ENCODE data around the gene STMND1. TPM values are rescaled to one million over a fixed set of nuclear protein-coding genes. Genes with fewer than 3 reads are reported as not detected.
"Not testable (repeated sequence)": the region's sequence is repeated elsewhere in the genome, so short reads cannot be mapped to it uniquely, and the experiment has no call there.

The STMND1 gene
- total and polyA plus RNA-seq, 2 donors (not counting 1 experiment from before 2014, with no cell fraction given), result not detected

DNA sequence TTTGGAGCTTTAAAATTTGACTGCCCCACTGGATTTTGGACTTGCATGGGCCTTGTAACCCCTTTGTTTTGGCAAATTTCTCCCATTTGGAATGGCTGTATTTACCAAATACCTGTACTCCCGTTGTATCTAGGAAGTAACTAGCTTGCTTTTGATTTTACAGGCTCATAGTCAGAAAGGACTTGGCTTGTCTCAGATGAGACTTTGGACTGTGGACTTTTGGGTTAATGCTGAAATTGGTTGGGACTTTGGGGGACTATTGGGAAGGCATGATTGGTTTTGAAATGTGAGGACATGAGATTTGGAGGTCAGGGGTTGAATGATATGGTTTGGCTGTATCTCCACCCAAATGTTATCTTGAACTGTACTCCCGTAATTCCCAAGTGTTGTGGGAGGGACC lies 31.4 kb upstream of the STMND1 start:
- H4K20me1 ChIP-seq (ENCODE audit: control insufficient read depth, insufficient read depth, low read length, poor library complexity, severe bottlenecking); ATAC-seq (ENCODE audit: low read depth); H3K27ac ChIP-seq (ENCODE audit: low read length in 2 of 2); H3K4me1 Mint-ChIP-seq; H3K36me3 ChIP-seq (replicated peaks in 1 of 2; ENCODE audit: control extremely low read depth in 1 of 2, control insufficient read depth in 1 of 2, extremely low read depth in 1 of 2, insufficient read depth in 2 of 2, low read length in 1 of 2); H3K27me3 Mint-ChIP-seq; DNase-seq; H3K9ac ChIP-seq (ENCODE audit: low read length); H3K4me1 ChIP-seq (ENCODE audit: control insufficient read depth in 2 of 2, insufficient read depth in 2 of 2, low read length in 2 of 2); H3K79me2 ChIP-seq (ENCODE audit: control insufficient read depth, insufficient read depth, low read length); CTCF ChIA-PET; intact Hi-C loops (cut with micrococcal nuclease); H3K4me3 ChIP-seq (ENCODE audit: control extremely low read depth in 1 of 5, extremely low read depth in 1 of 5, insufficient read depth in 1 of 5, low read depth in 2 of 5, low read length in 4 of 5); H3K9me3 Mint-ChIP-seq (ENCODE audit: insufficient read depth); H3K4me2 ChIP-seq (replicated peaks; ENCODE audit: low read depth, low read length, poor library complexity, severe bottlenecking); H2AFZ ChIP-seq (ENCODE audit: insufficient read depth, low read depth, low read length, poor library complexity, severe bottlenecking); H3K27me3 ChIP-seq (replicated peaks in 1 of 4; ENCODE audit: control extremely low read depth in 1 of 4, control insufficient read depth in 3 of 4, insufficient read depth in 4 of 4, low read length in 3 of 4); H3K27ac Mint-ChIP-seq; H3K4me3 Mint-ChIP-seq; POLR2A ChIA-PET: not testable (repeated sequence)
- WGBS (ENCODE audit: insufficient coverage), result 82% methylated on average over 2 of the region's 2 CpGs
- H3K9me3 ChIP-seq (ENCODE audit: control extremely low read depth in 1 of 3, control insufficient read depth in 2 of 3, insufficient read depth in 1 of 3, low read length in 2 of 3), result peaks cover 0 to 18% (median 0%) of the 10 kb centered on the region in 3 donors

DNA sequence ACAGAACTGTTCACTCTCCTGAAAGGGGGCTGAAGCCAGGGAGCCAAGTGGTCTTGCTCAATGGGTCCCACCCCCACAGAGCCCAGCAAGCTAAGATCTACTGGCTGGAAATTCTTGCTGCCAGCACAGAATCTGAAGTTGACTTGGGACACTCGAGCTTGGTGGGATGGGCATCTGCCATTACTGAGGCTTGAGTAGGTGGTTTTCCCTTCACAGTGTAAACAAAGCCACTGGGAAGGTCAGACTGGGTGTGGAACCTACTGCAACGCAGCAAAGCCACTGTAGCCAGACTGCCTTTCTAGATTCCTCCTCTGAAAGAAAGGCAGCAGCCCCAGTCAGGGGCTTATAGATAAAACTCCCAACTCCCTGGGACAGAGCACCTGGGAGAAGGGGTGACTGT lies 28.3 kb upstream of the STMND1 start:
- H3K4me3 ChIP-seq (ENCODE audit: control extremely low read depth in 1 of 5, extremely low read depth in 1 of 5, insufficient read depth in 1 of 5, low read depth in 2 of 5, low read length in 4 of 5); H3K4me2 ChIP-seq (replicated peaks; ENCODE audit: low read depth, low read length, poor library complexity, severe bottlenecking); H3K27me3 Mint-ChIP-seq; H3K4me3 Mint-ChIP-seq; H3K9me3 Mint-ChIP-seq (ENCODE audit: insufficient read depth); CTCF ChIA-PET; H3K27ac Mint-ChIP-seq; DNase-seq; H3K4me1 ChIP-seq (ENCODE audit: control insufficient read depth in 2 of 2, insufficient read depth in 2 of 2, low read length in 2 of 2); H3K27me3 ChIP-seq (replicated peaks in 1 of 4; ENCODE audit: control extremely low read depth in 1 of 4, control insufficient read depth in 3 of 4, insufficient read depth in 4 of 4, low read length in 3 of 4); H3K27ac ChIP-seq (ENCODE audit: low read length in 2 of 2); H3K79me2 ChIP-seq (ENCODE audit: control insufficient read depth, insufficient read depth, low read length); POLR2A ChIA-PET; H3K36me3 ChIP-seq (replicated peaks in 1 of 2; ENCODE audit: control extremely low read depth in 1 of 2, control insufficient read depth in 1 of 2, extremely low read depth in 1 of 2, insufficient read depth in 2 of 2, low read length in 1 of 2); intact Hi-C loops (cut with micrococcal nuclease); ATAC-seq (ENCODE audit: low read depth); H3K4me1 Mint-ChIP-seq; H2AFZ ChIP-seq (ENCODE audit: insufficient read depth, low read depth, low read length, poor library complexity, severe bottlenecking); H3K9ac ChIP-seq (ENCODE audit: low read length); H4K20me1 ChIP-seq (ENCODE audit: control insufficient read depth, insufficient read depth, low read length, poor library complexity, severe bottlenecking): not testable (repeated sequence)
- WGBS (ENCODE audit: insufficient coverage), result 100% methylated on average over 1 of the region's 2 CpGs
- peaks cover 0 to 22% (median 0%) of the 10 kb centered on the region in 3 donors for H3K9me3 ChIP-seq (ENCODE audit: control extremely low read depth in 1 of 3, control insufficient read depth in 2 of 3, insufficient read depth in 1 of 3, low read length in 2 of 3)

DNA sequence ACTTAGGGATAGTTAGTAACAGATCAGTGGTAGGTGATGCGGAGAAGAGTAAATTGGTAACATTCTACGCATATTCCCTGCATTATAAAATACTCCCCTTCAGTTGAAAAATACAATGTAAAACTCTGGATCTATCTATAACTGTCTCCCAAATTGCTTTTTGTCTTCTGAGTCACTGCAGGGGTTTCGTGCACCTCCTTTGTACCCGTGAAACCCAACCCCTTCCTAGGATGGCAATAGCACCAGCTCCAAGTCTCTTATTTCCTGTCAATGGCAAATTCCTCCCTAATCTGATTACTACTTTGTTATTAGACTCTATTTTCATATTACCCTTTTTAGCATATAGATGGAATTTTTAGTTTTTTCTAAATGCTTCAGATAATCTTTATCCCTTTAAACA lies 20.6 kb upstream of the STMND1 start:
- CTCF ChIA-PET, result no interaction called here

More for the DNA sequence above, 20.6 kb upstream of the STMND1 start:
- Histone ChIP-seq H3K79me2 (ENCODE audit: control insufficient read depth, insufficient read depth, low read length) (no peaks in the 10 kb centered on the region), H3K4me3 (ENCODE audit: control extremely low read depth in 1 of 5, extremely low read depth in 1 of 5, insufficient read depth in 1 of 5, low read depth in 2 of 5, low read length in 4 of 5) (no peak overlapping the region), H3K4me1 (ENCODE audit: control insufficient read depth in 2 of 2, insufficient read depth in 2 of 2, low read length in 2 of 2) (no peaks in the 10 kb centered on the region), H3K27me3 (replicated peaks in 1 of 4; ENCODE audit: control extremely low read depth in 1 of 4, control insufficient read depth in 3 of 4, insufficient read depth in 4 of 4, low read length in 3 of 4) (no peaks in the 10 kb centered on the region), H2AFZ (ENCODE audit: insufficient read depth, low read depth, low read length, poor library complexity, severe bottlenecking) (no peak overlapping the region), H4K20me1 (ENCODE audit: control insufficient read depth, insufficient read depth, low read length, poor library complexity, severe bottlenecking) (no peaks in the 10 kb centered on the region), H3K9me3 (ENCODE audit: control extremely low read depth in 1 of 3, control insufficient read depth in 2 of 3, insufficient read depth in 1 of 3, low read length in 2 of 3) (peaks cover 0 to 1% (median 0%) of the 10 kb centered on the region in 3 donors), H3K27ac (ENCODE audit: low read length in 2 of 2) (no peak overlapping the region), H3K4me2 (replicated peaks; ENCODE audit: low read depth, low read length, poor library complexity, severe bottlenecking) (no peak overlapping the region), H3K9ac (ENCODE audit: low read length) (no peak overlapping the region), H3K36me3 (replicated peaks in 1 of 2; ENCODE audit: control extremely low read depth in 1 of 2, control insufficient read depth in 1 of 2, extremely low read depth in 1 of 2, insufficient read depth in 2 of 2, low read length in 1 of 2) (no peaks in the 10 kb centered on the region)
- whole genome bisulfite sequencing (ENCODE audit: insufficient coverage), result 73% methylated on average over 2 of the region's 4 CpGs
- ATAC-seq (ENCODE audit: low read depth), result no peak
- intact Hi-C loops (cut with micrococcal nuclease), result no loop called here
- no peak overlapping the region for H3K27ac Mint-ChIP-seq
- no peak overlapping the region for H3K4me3 Mint-ChIP-seq
- TF ChIP-seq EZH2 (IDR thresholded peaks at IDR 0.05; ENCODE audit: borderline replicate concordance, insufficient read depth, low read depth, low read length, poor library complexity, severe bottlenecking), result no peak
- TF ChIP-seq, protein P1, sequence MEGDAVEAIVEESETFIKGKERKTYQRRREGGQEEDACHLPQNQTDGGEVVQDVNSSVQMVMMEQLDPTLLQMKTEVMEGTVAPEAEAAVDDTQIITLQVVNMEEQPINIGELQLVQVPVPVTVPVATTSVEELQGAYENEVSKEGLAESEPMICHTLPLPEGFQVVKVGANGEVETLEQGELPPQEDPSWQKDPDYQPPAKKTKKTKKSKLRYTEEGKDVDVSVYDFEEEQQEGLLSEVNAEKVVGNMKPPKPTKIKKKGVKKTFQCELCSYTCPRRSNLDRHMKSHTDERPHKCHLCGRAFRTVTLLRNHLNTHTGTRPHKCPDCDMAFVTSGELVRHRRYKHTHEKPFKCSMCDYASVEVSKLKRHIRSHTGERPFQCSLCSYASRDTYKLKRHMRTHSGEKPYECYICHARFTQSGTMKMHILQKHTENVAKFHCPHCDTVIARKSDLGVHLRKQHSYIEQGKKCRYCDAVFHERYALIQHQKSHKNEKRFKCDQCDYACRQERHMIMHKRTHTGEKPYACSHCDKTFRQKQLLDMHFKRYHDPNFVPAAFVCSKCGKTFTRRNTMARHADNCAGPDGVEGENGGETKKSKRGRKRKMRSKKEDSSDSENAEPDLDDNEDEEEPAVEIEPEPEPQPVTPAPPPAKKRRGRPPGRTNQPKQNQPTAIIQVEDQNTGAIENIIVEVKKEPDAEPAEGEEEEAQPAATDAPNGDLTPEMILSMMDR (IDR thresholded peaks at IDR 0.05), result no peak
- H3K27me3 Mint-ChIP-seq, result peaks cover 7% of the 10 kb centered on the region
- no peaks in the 10 kb centered on the region for H3K4me1 Mint-ChIP-seq
- no peaks in the 10 kb centered on the region for H3K9me3 Mint-ChIP-seq (ENCODE audit: insufficient read depth)
- no peak for DNase-seq
- POLR2A ChIA-PET, result no interaction called here

Measured in B cell (primary cell).